GM18873 (cell line): ENCODE results near the gene ATP8A2.
"Not testable (repeated sequence)": the region's sequence is repeated elsewhere in the genome, so short reads cannot be mapped to it uniquely, and the experiment has no call there.

Source experiments
- ATAC-seq: cut with Tn5 transposase; IDR thresholded peaks from one replicate; pipeline ENCODE4 v1.9.1; 2021; ENCODE audit warnings: mild to moderate bottlenecking, moderate library complexity, moderate number of reproducible peaks; ENCODE audit not compliant: unreplicated experiment, low FRiP score

The ATP8A2 gene

DNA sequence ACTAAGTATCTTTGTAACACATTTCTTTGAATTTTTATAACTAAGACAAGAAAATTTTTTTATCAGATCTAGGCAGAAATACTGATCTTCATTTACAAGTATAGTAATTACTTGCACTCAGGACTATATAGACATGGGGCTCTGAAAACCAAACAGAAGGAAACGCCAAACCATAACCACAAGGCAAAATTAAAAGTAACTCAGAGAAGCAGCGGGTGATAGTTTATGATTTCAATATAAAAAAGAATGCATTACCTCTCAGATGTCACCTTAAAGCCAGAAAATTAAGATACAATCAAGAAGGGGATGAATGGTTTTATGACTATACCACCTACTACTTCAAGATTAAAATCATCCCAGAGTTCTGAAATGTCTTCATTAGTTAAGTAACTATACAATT is 673.4 kb downstream of the ATP8A2 start:
- no peak for ATAC-seq

GRCh38 chr13:26046639-26047038 is 674.9 kb downstream of the ATP8A2 start:
- no peak for ATAC-seq

- ATAC-seq: no peak
Measured at GRCh38 chr13:26047040-26047439, 675.3 kb downstream of the ATP8A2 start.

DNA sequence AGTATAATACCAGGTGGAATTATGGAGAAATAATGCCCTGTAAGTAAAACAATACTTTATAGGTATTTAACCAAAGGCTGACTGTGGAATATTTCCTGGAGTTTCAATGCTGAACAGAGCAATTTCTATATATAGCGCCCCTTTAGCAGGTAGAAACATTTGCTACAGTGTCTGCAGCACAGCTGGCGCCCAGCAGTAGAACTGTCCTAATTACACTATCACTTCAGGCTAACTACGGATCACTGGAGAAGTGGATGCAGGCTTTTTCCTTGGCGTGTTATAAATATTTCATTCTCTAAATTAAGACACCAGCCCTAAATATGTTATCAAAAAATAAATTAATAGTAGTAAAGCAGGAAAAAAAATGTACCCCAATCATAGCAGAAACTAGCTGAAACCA is 677.0 kb downstream of the ATP8A2 start:
- ATAC-seq: no peak

GRCh38 chr13:26050568-26051230 is 678.9 kb downstream of the ATP8A2 start:
- ATAC-seq: no peak

GRCh38 chr13:26051231-26051656 is 679.5 kb downstream of the ATP8A2 start:
- no peak for ATAC-seq

DNA sequence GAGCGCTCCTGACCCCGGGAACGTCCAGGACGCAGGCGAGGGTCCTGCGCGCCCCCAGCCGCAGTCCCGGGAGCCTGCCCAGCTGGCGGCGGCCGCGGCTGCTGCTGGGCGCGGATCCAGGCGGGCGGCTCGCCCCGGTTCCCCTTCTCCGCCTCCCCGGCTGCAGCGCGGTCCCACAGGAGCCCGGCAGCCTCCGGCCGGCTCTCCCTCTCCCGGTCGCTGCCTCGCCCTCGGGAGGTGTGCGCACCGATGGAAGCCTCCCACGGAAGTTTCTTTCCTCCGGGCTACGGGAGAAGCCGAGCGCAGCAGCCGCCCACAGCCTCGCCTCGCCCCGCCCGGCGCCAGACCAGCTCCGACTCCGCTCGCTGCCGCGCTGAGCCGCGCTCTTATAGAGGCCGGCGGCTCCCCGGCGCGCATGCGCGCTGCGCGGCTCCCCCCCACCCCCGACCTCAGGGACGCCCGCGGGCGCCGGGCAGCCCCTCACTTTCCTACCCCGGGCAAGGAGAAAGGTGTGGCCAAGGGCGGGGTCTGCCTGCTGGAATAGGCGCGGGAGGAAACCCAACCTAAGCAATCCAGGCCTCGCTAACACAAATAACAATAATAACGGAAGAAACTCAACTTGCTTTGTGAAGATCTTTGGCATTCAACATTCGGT is 680.0 kb downstream of the ATP8A2 start, which contains the start of gene SHISA2:
TSS of gene SHISA2 (minus strand) at position 360 of the 655 bp plus-strand sequence. CDS start 1,041 bp downstream, outside the sequence.
- no peak for ATAC-seq

- no peak for ATAC-seq
Measured at GRCh38 chr13:26052337-26052736, 680.6 kb downstream of the ATP8A2 start.

GRCh38 chr13:26053418-26053980 is 681.7 kb downstream of the ATP8A2 start:
- ATAC-seq: no peak

- ATAC-seq: no peak
Measured at GRCh38 chr13:26054896-26055295, 683.1 kb downstream of the ATP8A2 start.

GRCh38 chr13:26058704-26059103 is 686.9 kb downstream of the ATP8A2 start:
- no peak for ATAC-seq

DNA sequence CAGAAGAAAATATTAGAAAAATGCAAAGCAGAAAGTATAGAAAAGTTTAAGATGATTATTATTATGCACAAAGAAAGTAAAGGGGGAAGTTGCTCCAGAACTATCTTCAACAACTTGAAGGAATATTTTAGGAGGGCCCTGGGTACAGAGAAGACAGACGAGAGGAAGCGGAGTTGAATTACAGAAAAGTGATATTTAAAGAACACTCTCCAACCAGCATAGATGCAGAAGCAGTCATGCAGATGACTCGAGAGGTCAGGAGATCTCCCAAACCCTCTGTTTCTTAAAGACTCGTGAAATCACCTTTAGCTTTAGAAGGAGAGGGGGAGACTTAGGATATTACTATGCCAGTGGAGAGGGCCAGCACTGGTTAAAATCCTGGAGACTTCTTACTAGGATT is 688.6 kb downstream of the ATP8A2 start:
- ATAC-seq: no peak

DNA sequence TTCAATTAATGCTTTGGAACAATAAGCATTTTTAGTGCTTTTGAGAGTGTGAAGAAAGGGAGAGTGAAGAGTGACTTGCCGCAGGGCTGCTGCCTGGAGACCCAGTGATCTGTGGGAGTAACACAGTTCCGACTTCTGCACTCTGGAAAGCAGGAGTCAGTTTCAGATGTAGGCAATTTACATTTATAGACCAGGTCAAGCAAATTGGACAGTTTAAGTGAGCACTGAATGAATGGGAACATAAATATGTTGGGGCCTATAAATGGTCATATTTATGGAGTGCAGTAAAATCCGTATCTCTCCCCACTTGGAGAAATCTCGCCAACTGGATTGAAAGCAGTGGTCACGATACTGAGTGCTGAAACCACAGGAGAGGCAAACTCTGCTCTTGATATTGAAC is 689.5 kb downstream of the ATP8A2 start:
- ATAC-seq: no peak

- no peak for ATAC-seq
Measured at GRCh38 chr13:26061947-26062346, 690.2 kb downstream of the ATP8A2 start.

DNA sequence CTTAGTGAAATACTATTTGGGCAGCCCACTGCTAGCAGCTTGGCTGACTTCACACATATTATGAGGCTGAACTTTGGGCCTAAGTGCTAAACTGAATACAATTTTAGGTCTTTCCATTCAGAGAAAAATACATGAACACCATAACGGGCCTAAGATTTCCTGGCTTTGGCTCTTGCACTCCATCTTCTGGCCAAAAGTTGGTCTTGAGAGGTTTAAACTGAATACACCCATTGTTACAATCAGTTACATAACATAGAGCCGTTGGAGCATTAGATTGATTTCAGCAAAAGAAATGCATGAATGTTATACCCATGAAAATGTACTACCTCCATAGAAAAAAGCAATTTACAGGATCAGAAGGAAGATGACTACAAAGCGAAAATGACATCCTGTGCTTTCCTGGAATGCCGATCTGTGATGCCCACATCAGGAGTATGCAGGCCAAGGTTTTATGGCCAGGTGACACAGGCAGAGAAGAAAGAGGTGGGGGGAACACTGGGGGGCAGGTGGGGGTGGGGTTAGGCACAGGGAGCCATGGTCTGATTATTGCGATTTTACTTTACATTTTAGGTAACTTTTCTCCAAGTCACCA is 691.2 kb downstream of the ATP8A2 start:
- ATAC-seq: no peak

DNA sequence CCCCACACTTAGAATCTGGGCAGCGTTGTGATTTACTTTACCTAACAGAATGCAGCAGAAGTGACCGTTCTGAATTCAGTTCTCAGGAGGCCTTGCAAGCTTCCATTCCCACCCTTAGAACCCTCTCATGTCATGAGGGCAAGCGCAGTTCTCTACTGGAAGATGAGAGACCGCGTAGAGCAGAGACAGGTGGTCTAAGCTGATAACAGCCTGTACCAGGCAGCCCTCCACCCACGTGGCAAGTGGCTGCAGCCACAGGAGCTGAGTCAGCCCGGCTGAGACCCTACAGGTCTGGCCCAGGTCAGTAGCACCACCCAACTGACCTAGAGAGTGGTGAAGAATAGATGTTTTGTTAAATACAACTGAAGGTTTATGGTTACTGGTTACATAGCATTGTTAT is 694.7 kb downstream of the ATP8A2 start:
- not testable (repeated sequence) for ATAC-seq

GRCh38 chr13:26067601-26068000 is 695.8 kb downstream of the ATP8A2 start:
- ATAC-seq: no peak

DNA sequence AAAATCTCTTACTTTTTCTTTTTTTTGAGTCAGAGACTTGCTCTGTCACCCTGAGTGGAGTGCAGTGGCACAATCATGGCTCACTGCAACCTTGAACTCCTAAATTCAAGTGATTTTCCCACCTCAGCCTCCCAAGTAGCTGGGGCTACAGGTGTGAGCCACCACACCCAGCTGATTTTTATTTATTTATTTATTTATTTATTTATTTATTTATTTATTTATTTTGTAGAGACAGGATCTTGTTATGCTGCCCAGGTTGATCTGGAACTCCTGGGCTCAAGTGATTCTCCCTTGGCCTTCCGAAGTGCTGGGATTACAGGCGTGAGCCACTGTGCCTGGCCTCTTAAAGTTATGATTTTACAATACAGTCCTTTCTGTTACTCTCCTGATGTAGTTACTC is 696.6 kb downstream of the ATP8A2 start:
- not testable (repeated sequence) for ATAC-seq

DNA sequence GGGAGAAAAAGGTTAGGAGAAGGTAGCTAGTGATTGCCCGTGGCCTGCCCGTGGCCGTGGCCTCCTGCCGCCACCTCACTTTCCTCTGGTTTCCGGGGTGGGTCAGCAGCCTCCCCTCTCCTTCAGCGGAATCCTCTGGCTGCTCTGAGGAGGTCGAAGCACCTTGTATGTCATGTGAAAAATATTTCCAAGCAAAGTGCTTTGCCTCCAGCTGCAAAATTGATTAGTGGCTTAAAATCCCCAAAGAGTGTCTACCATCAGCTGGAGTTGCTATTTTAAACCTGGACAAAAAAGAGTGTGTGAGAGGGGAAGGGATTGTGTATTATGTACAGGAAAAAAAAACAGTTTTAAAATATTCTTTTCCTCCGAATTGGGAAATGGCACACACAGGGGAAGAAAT is 697.9 kb downstream of the ATP8A2 start:
- ATAC-seq: not testable (repeated sequence)

GRCh38 chr13:26071691-26072090 is 699.9 kb downstream of the ATP8A2 start:
- ATAC-seq: no peak

- not testable (repeated sequence) for ATAC-seq
Measured at GRCh38 chr13:26072335-26072734, 700.6 kb downstream of the ATP8A2 start.
